Stimulated activated naive B cell treated with anti-CD40 and anti-IgM and Interleukin-4, amounts not matched to agents 10 μg/mL and 1 μg/mL and 100 μg/mL, for 72 hours (primary cell): Measurements from ENCODE around the gene DGUOK.

Experiments used
- ATAC-seq, 2 donors: fragments of 150-1000 bp; cut with Tn5 transposase; replicated peaks; 2 replicates each; pipeline ENCODE4 v1.10.0; 2021; ENCODE audit warnings: moderate library complexity in 1 of 2
- DNase-seq: peaks from one replicate; pipeline ENCODE4 v3.0.0; 2021
- H3K27ac Mint-ChIP-seq: one replicate; pipeline ENCODE4 v1.8.0; 2022; ENCODE audit warnings: mild to moderate bottlenecking, mixed read lengths
- H3K27me3 Mint-ChIP-seq, 2 donors: one replicate each; pipeline ENCODE4 v1.8.0; 2022; ENCODE audit warnings: mixed read lengths in 2 of 2
- H3K36me3 Mint-ChIP-seq, 2 donors: one replicate each; pipeline ENCODE4 v1.8.0; 2022; ENCODE audit warnings: mixed read lengths in 2 of 2, mild to moderate bottlenecking in 1 of 2
- H3K4me1 Mint-ChIP-seq, 2 donors: one replicate each; pipeline ENCODE4 v1.8.0; 2022; ENCODE audit warnings: mixed read lengths in 2 of 2, mild to moderate bottlenecking in 1 of 2
- H3K4me3 Mint-ChIP-seq, 2 donors: one replicate each; pipeline ENCODE4 v1.8.0; 2022; ENCODE audit warnings: mild to moderate bottlenecking in 2 of 2, mixed read lengths in 2 of 2, moderate library complexity in 1 of 2
- H3K9me3 Mint-ChIP-seq, 2 donors: one replicate each; pipeline ENCODE4 v1.8.0; 2022; ENCODE audit warnings: mixed read lengths in 2 of 2, mild to moderate bottlenecking in 1 of 2

The DGUOK gene

GRCh38 chr2:74002505-74003421 lies 76.1 kb downstream of the DGUOK start:
- peak overlapping the region; percentile 85 to 86 for H3K4me3 Mint-ChIP-seq
- H3K27me3 Mint-ChIP-seq: no peaks in the 10 kb centered on the region
- H3K9me3 Mint-ChIP-seq: no peaks in the 10 kb centered on the region
- ATAC-seq (peak; percentile 88 to 92), DNase-seq (peak; percentile 77)
- peaks cover 45 to 58% of the 10 kb centered on the region in 2 donors for H3K36me3 Mint-ChIP-seq
- peaks cover 71 to 92% of the 10 kb centered on the region in 2 donors for H3K4me1 Mint-ChIP-seq
- H3K27ac Mint-ChIP-seq: peak overlapping the region; percentile 69

- peaks cover 62 to 90% of the 10 kb centered on the region in 2 donors for H3K4me1 Mint-ChIP-seq
- DNase-seq (no peak), ATAC-seq (no peak)
- H3K27ac Mint-ChIP-seq: no peak overlapping the region
- H3K4me3 Mint-ChIP-seq: peak overlapping the region; percentile 71 to 86
- no peaks in the 10 kb centered on the region for H3K27me3 Mint-ChIP-seq
- peaks cover 44 to 56% of the 10 kb centered on the region in 2 donors for H3K36me3 Mint-ChIP-seq
- H3K9me3 Mint-ChIP-seq: no peaks in the 10 kb centered on the region
These were observed 77.0 kb downstream of the DGUOK start for GRCh38 chr2:74003494-74004211.

- ATAC-seq (no peak), DNase-seq (no peak)
- Mint-ChIP-seq H3K27ac (no peak overlapping the region), H3K4me3 (peak overlapping the region; percentile 14 to 49), H3K27me3 (no peaks in the 10 kb centered on the region), H3K36me3 (peaks cover 46 to 55% of the 10 kb centered on the region in 2 donors), H3K4me1 (peaks cover 56 to 90% of the 10 kb centered on the region in 2 donors), H3K9me3 (no peaks in the 10 kb centered on the region)
These were observed 77.8 kb downstream of the DGUOK start for GRCh38 chr2:74004212-74005182.

GRCh38 chr2:74005786-74006185 lies 79.1 kb downstream of the DGUOK start:
- DNase-seq (no peak), ATAC-seq (no peak)
- no peak overlapping the region for H3K4me3 Mint-ChIP-seq
- H3K36me3 Mint-ChIP-seq: peaks cover 50 to 67% of the 10 kb centered on the region in 2 donors
- no peaks in the 10 kb centered on the region for H3K27me3 Mint-ChIP-seq
- no peaks in the 10 kb centered on the region for H3K9me3 Mint-ChIP-seq
- peaks cover 47 to 90% of the 10 kb centered on the region in 2 donors for H3K4me1 Mint-ChIP-seq
- H3K27ac Mint-ChIP-seq: no peak overlapping the region

- Mint-ChIP-seq H3K9me3 (no peaks in the 10 kb centered on the region), H3K27me3 (no peaks in the 10 kb centered on the region), H3K36me3 (peaks cover 50 to 67% of the 10 kb centered on the region in 2 donors), H3K27ac (peak overlapping the region; percentile 37), H3K4me3 (no peak overlapping the region), H3K4me1 (peaks cover 40 to 84% of the 10 kb centered on the region in 2 donors)
- no peak for ATAC-seq
- no peak for DNase-seq
These were observed 79.8 kb downstream of the DGUOK start for GRCh38 chr2:74006459-74006858.

GRCh38 chr2:74007121-74007520 lies 80.4 kb downstream of the DGUOK start:
- no peak overlapping the region for H3K4me3 Mint-ChIP-seq
- DNase-seq (no peak), ATAC-seq (no peak)
- H3K9me3 Mint-ChIP-seq: no peaks in the 10 kb centered on the region
- H3K27ac Mint-ChIP-seq: no peak overlapping the region
- peaks cover 35 to 78% of the 10 kb centered on the region in 2 donors for H3K4me1 Mint-ChIP-seq
- H3K36me3 Mint-ChIP-seq: peaks cover 50 to 65% of the 10 kb centered on the region in 2 donors
- no peaks in the 10 kb centered on the region for H3K27me3 Mint-ChIP-seq

- Mint-ChIP-seq H3K36me3 (peaks cover 50 to 68% of the 10 kb centered on the region in 2 donors), H3K4me1 (peaks cover 36 to 83% of the 10 kb centered on the region in 2 donors), H3K27ac (peak overlapping the region; percentile 42), H3K9me3 (no peaks in the 10 kb centered on the region), H3K4me3 (no peak overlapping the region), H3K27me3 (no peaks in the 10 kb centered on the region)
- ATAC-seq (no peak), DNase-seq (no peak)
These were observed 81.0 kb downstream of the DGUOK start for GRCh38 chr2:74007711-74008110.
